GM21367 (cell line): Measurements from ENCODE around the gene TMEM203.
A peak's percentile ranks its signal among the peaks of the same experiment; 100 is the strongest.

Source experiments
- ATAC-seq: cut with Tn5 transposase; IDR thresholded peaks from one replicate; pipeline ENCODE4 v1.9.1; 2021; ENCODE audit not compliant: unreplicated experiment

The TMEM203 gene

GRCh38 chr9:137230705-137231371, 25.4 kb upstream of the TMEM203 start, which contains the start of gene SLC34A3:
Gene SLC34A3 (plus strand): TSS chr9:137230901. CDS start chr9:137231703, 802 bp downstream.
- ATAC-seq: no peak

- ATAC-seq: no peak
These were observed 24.7 kb upstream of the TMEM203 start for GRCh38 chr9:137229903-137230704.

- ATAC-seq: no peak
These were observed 23.8 kb upstream of the TMEM203 start for GRCh38 chr9:137228968-137229896.

GRCh38 chr9:137228506-137228967, 23.1 kb upstream of the TMEM203 start:
- ATAC-seq: no peak

- no peak for ATAC-seq
These were observed 22.5 kb upstream of the TMEM203 start for GRCh38 chr9:137227853-137228505.

GRCh38 chr9:137227054-137227852, 21.8 kb upstream of the TMEM203 start, which contains the start of gene RNF224:
Gene RNF224 (plus strand): TSS chr9:137227502. CDS start chr9:137228336, 834 bp downstream.
- ATAC-seq: no peak

- no peak for ATAC-seq
These were observed 21.0 kb upstream of the TMEM203 start for GRCh38 chr9:137226338-137227053.

- no peak for ATAC-seq
These were observed 20.4 kb upstream of the TMEM203 start for GRCh38 chr9:137225699-137226331.

- no peak for ATAC-seq
These were observed 19.6 kb upstream of the TMEM203 start, which contains the start of gene CYSRT1 for GRCh38 chr9:137224830-137225694. Gene CYSRT1 (plus strand): TSS chr9:137225174. CDS start chr9:137225622, 448 bp downstream.

- ATAC-seq: peak; percentile 50
These were observed 17.9 kb upstream of the TMEM203 start for GRCh38 chr9:137223078-137223970.

- ATAC-seq: no peak
These were observed 17.0 kb upstream of the TMEM203 start, which contains the start of gene RNF208 for GRCh38 chr9:137222190-137223077. Gene RNF208 (minus strand): TSS chr9:137222240. CDS start chr9:137221212, 1,028 bp downstream.

- ATAC-seq: no peak
These were observed 16.2 kb upstream of the TMEM203 start for GRCh38 chr9:137221506-137222111.

GRCh38 chr9:137221095-137221505, 15.7 kb upstream of the TMEM203 start:
- no peak for ATAC-seq

- ATAC-seq: no peak
These were observed 15.1 kb upstream of the TMEM203 start for GRCh38 chr9:137220317-137221094.
